Cerebellar cortex (tissue), 1 donor: ENCODE data around the gene PALLD.

ENCODE experiments used
- DNase-seq: peaks from one replicate; pipeline ENCODE4 v3.0.0-alpha.2; 2015; ENCODE audit warnings: low spot score

PALLD gene

DNA sequence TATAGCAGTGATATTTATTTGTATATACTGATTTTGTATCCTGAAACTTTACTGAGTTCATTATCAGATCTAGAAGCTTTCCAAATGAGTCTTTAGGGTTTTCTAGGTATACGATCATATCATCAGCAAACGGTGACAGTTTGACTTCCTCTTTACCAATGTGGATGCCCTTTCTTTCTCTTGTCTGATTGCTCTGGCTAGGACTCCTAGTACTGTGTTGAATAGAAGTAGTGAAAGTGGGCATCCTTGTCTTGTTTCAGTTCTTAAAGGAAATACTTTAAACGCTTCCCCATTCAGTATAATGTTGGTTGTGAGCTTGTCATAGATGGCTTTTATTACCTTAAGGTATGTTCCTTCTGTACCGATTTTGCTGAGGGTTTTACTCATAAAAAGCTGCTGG, 475.7 kb downstream of the PALLD start:
- DNase-seq, result no peak
